Mesothelial cell of epicardium (in vitro differentiated cells): ENCODE data around the gene PTCD1. TPM values are rescaled to one million over a fixed set of nuclear protein-coding genes. Genes with fewer than 3 reads are reported as not detected.
A peak's percentile ranks its signal among the peaks of the same experiment; 100 is the strongest.

Source experiments
- DNase-seq, 2 experiments: peaks; one replicate each; pipeline ENCODE4 v3.0.0; 2021; ENCODE audit warnings: low spot score in 2 of 2; ENCODE audit not compliant: unreplicated experiment in 2 of 2
- H3K27ac Mint-ChIP-seq: 2 replicates; pipeline ENCODE4 v1.8.0; 2021; ENCODE audit warnings: mixed read lengths
- H3K27me3 Mint-ChIP-seq: 2 replicates; pipeline ENCODE4 v1.8.0; 2021; ENCODE audit warnings: low read depth, mixed read lengths
- H3K36me3 Mint-ChIP-seq: 2 replicates; pipeline ENCODE4 v1.8.0; 2021; ENCODE audit warnings: mixed read lengths
- H3K4me1 Mint-ChIP-seq: 2 replicates; pipeline ENCODE4 v1.8.0; 2021; ENCODE audit warnings: mixed read lengths
- H3K4me3 Mint-ChIP-seq: 2 replicates; pipeline ENCODE4 v1.8.0; 2021; ENCODE audit warnings: mild to moderate bottlenecking, moderate library complexity, mixed read lengths
- H3K9me3 Mint-ChIP-seq: 2 replicates; pipeline ENCODE4 v1.8.0; 2021; ENCODE audit warnings: mixed read lengths
- total RNA-seq: library from RNA; stranded (reverse); gene quantifications from 3 replicates; pipeline ENCODE4 v1.2.1, GENCODE V29; 2021
- TF ChIP-seq, protein P1 (sequence below): fragments of 200-600 bp; sonication (generic); IDR thresholded peaks from one replicate; pipeline ENCODE4 v1.5.0; 2021; ENCODE audit warnings: antibody characterized with exemption; ENCODE audit not compliant: unreplicated experiment

Gene PTCD1
- total RNA-seq, 1 donor from 2014 or later, result 12.3 TPM

- Mint-ChIP-seq H3K9me3 (no peaks in the 10 kb centered on the region), H3K27ac (peak overlapping the region; percentile 30), H3K4me1 (peaks cover 14% of the 10 kb centered on the region), H3K27me3 (no peaks in the 10 kb centered on the region), H3K36me3 (peaks cover 21% of the 10 kb centered on the region), H3K4me3 (no peak overlapping the region)
- DNase-seq, result no peak
- TF ChIP-seq, protein P1, sequence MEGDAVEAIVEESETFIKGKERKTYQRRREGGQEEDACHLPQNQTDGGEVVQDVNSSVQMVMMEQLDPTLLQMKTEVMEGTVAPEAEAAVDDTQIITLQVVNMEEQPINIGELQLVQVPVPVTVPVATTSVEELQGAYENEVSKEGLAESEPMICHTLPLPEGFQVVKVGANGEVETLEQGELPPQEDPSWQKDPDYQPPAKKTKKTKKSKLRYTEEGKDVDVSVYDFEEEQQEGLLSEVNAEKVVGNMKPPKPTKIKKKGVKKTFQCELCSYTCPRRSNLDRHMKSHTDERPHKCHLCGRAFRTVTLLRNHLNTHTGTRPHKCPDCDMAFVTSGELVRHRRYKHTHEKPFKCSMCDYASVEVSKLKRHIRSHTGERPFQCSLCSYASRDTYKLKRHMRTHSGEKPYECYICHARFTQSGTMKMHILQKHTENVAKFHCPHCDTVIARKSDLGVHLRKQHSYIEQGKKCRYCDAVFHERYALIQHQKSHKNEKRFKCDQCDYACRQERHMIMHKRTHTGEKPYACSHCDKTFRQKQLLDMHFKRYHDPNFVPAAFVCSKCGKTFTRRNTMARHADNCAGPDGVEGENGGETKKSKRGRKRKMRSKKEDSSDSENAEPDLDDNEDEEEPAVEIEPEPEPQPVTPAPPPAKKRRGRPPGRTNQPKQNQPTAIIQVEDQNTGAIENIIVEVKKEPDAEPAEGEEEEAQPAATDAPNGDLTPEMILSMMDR, result no peak
Measured at GRCh38 chr7:99397297-99397983, 41.2 kb downstream of the PTCD1 start.

- Mint-ChIP-seq H3K27me3 (no peaks in the 10 kb centered on the region), H3K36me3 (peaks cover 21% of the 10 kb centered on the region), H3K4me1 (peaks cover 14% of the 10 kb centered on the region), H3K4me3 (no peak overlapping the region), H3K9me3 (no peaks in the 10 kb centered on the region), H3K27ac (peak overlapping the region; percentile 30)
- TF ChIP-seq, protein P1, result no peak
- no peak for DNase-seq
Measured at GRCh38 chr7:99396418-99397296, 41.9 kb downstream of the PTCD1 start.

DNA sequence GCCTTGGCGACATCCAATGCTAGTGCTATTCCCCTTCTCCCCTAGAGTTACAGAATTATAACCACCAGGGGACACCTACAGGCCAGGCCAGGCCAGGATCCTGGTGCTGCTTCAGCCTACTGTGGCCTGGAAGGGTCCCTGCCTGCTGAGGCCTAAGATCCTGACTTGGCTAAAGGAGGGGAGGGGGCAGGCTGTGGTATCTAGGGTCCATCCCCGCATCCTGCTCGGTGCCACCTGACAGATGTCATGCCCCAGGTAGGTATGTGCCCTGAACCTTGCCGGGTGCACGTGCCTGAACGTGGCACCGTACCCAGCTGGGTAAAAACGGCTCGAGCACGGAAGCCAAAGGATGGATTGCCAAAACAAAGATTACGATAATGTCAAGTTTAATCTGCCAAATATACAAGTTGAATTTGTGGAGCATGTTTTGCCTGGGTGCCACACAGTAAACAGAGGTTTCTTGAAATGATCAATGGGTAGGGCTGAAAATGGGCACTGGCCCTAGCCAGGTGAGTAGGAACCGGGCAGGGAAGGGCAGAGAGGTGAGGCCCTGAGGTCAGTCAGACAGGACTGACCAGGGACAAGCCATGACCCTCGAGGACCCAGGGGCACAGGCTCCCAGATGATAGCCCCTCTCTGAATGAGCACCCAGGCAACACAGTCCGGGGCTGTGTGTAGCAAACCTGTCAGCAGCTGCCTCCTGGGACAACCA is 42.8 kb downstream of the PTCD1 start:
- Mint-ChIP-seq H3K4me1 (peaks cover 14% of the 10 kb centered on the region), H3K4me3 (no peak overlapping the region), H3K27ac (peak overlapping the region; percentile 34), H3K27me3 (no peaks in the 10 kb centered on the region), H3K36me3 (peaks cover 15% of the 10 kb centered on the region), H3K9me3 (no peaks in the 10 kb centered on the region)
- no peak for DNase-seq
- TF ChIP-seq, protein P1, result no peak

DNA sequence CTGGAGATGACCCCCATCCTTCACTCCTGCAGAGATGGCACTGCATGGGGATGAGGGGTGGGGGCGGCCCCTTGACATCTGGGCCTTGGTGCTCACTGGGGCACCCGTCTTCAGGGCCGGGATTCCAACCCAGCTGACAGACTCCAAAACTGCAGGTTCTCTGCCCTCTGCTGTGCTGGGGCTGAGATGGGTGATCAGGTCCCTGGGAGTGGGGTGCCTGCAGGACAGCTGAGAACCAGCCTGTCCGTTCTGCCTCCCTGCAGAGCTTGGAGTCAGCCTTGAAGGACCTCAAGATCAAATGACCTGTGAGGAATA is 44.5 kb downstream of the PTCD1 start:
- Mint-ChIP-seq H3K27ac (no peak overlapping the region), H3K4me1 (peaks cover 14% of the 10 kb centered on the region), H3K9me3 (no peaks in the 10 kb centered on the region), H3K27me3 (no peaks in the 10 kb centered on the region), H3K36me3 (peaks cover 12% of the 10 kb centered on the region), H3K4me3 (peak overlapping the region; percentile 86)
- TF ChIP-seq, protein P1, result no peak
- no peak for DNase-seq

DNA sequence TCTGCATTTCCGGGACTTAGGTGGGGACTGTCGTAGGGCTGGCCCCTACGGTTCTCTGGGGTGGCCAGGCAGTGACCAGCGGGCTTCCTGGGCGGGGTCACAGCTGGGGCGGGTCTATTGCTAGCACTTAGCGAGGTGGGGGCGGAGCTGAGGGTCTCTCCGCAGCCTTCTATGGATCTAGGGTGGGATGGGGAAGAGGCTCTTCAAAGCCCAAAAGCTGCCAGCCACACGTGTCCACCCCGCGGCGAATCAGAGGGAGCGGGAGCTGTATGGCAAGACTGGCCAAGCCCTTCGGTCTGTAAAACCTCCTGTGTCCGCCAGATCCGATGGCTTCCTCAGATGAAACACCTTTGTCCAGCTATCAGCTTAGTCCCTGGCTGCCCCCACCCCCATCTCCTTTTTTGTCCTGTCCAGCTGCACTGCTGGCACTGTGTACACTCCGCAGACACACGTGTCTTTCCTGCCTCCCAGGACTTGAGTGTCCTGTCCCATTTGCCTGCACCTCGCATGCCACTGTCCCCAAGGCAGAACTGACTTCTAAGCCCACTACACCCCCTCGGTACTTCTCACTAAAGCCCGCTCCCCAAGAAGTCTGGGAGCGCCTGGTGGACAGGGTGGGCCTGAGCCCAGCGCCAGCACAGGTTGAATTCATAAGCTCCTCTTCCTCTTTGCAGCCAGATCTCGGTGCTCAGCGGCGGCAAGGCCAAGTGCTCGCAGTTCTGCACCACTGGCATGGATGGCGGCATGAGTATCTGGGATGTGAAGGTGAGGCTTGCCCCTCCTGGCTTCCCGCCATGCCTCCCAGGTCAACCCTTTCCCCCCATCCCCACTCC is 45.0 kb downstream of the PTCD1 start:
- Mint-ChIP-seq H3K27ac (peak overlapping the region; percentile 82), H3K9me3 (no peaks in the 10 kb centered on the region), H3K36me3 (peaks cover 12% of the 10 kb centered on the region), H3K4me3 (peak overlapping the region; percentile 86), H3K27me3 (no peaks in the 10 kb centered on the region), H3K4me1 (peaks cover 14% of the 10 kb centered on the region)
- DNase-seq, result no peak
- TF ChIP-seq, protein P1, result no peak
